Measurements from ENCODE around the gene CD58. TPM values are rescaled to one million over a fixed set of nuclear protein-coding genes. Genes with fewer than 3 reads are reported as not detected.
"Not testable (repeated sequence)": the region's sequence is repeated elsewhere in the genome, so short reads cannot be mapped to it uniquely, and the experiment has no call there.

Gene CD58
- polyA plus RNA-seq (ENCODE audit: insufficient read length) = 10.3 TPM

GRCh38 chr1:116570358-116571214, at the start of gene CD58:
CD58 (minus strand) TSS chr1:116571026; CDS start chr1:116570972, 54 bp downstream.
- no peak for DNase-seq (ENCODE audit: low read depth)

GRCh38 chr1:116620392-116620791, 49.6 kb upstream of the CD58 start:
- not testable (repeated sequence) for DNase-seq (ENCODE audit: low read depth)

- DNase-seq (ENCODE audit: low read depth) = not testable (repeated sequence)
Observed at GRCh38 chr1:116619106-116619505, 48.3 kb upstream of the CD58 start.

GRCh38 chr1:116617808-116618207, 47.0 kb upstream of the CD58 start:
- not testable (repeated sequence) for DNase-seq (ENCODE audit: low read depth)

GRCh38 chr1:116613825-116614224, 43.0 kb upstream of the CD58 start:
- DNase-seq (ENCODE audit: low read depth) = not testable (repeated sequence)

- not testable (repeated sequence) for DNase-seq (ENCODE audit: low read depth)
Observed at GRCh38 chr1:116609801-116610371, 39.1 kb upstream of the CD58 start.

- DNase-seq (ENCODE audit: low read depth) = not testable (repeated sequence)
Observed at GRCh38 chr1:116608841-116609240, 38.0 kb upstream of the CD58 start.

GRCh38 chr1:116608151-116608550, 37.3 kb upstream of the CD58 start:
- not testable (repeated sequence) for DNase-seq (ENCODE audit: low read depth)

- DNase-seq (ENCODE audit: low read depth) = not testable (repeated sequence)
Observed at GRCh38 chr1:116607463-116607862, 36.6 kb upstream of the CD58 start.

- not testable (repeated sequence) for DNase-seq (ENCODE audit: low read depth)
Observed at GRCh38 chr1:116606067-116606466, 35.2 kb upstream of the CD58 start.

GRCh38 chr1:116605315-116605714, 34.5 kb upstream of the CD58 start:
- no peak for DNase-seq (ENCODE audit: low read depth)

GRCh38 chr1:116604408-116604807, 33.6 kb upstream of the CD58 start:
- DNase-seq (ENCODE audit: low read depth) = not testable (repeated sequence)

- DNase-seq (ENCODE audit: low read depth) = not testable (repeated sequence)
Observed at GRCh38 chr1:116603646-116604045, 32.8 kb upstream of the CD58 start.

GRCh38 chr1:116599369-116599768, 28.5 kb upstream of the CD58 start:
- DNase-seq (ENCODE audit: low read depth) = not testable (repeated sequence)

GRCh38 chr1:116598420-116599036, 27.7 kb upstream of the CD58 start:
- not testable (repeated sequence) for DNase-seq (ENCODE audit: low read depth)

- DNase-seq (ENCODE audit: low read depth) = not testable (repeated sequence)
Observed at GRCh38 chr1:116597388-116597787, 26.6 kb upstream of the CD58 start.

- DNase-seq (ENCODE audit: low read depth) = not testable (repeated sequence)
Observed at GRCh38 chr1:116596742-116597307, 26.0 kb upstream of the CD58 start.

- DNase-seq (ENCODE audit: low read depth) = not testable (repeated sequence)
Observed at GRCh38 chr1:116595946-116596741, 25.3 kb upstream of the CD58 start.

GRCh38 chr1:116595065-116595840, 24.4 kb upstream of the CD58 start:
- not testable (repeated sequence) for DNase-seq (ENCODE audit: low read depth)

GRCh38 chr1:116593977-116594376, 23.2 kb upstream of the CD58 start:
- DNase-seq (ENCODE audit: low read depth) = not testable (repeated sequence)
